Activated CD4-positive, CD25-positive, alpha-beta regulatory T cell treated with anti-CD3 and anti-CD28 coated beads, Interleukin-2, amount 50 U/mL, for 72 hours (primary cell): ENCODE data around the gene SRC.

ENCODE experiments used
- DNase-seq: peaks from one replicate; pipeline ENCODE4 v3.0.0; 2021

SRC gene

GRCh38 chr20:37416100-37416847 is 70.3 kb downstream of the SRC start:
- DNase-seq, result no peak

- DNase-seq, result no peak
Observed at GRCh38 chr20:37416848-37417616, 71.1 kb downstream of the SRC start.

- DNase-seq, result no peak
Observed at GRCh38 chr20:37417617-37418467, 71.9 kb downstream of the SRC start.

- no peak for DNase-seq
Observed at GRCh38 chr20:37418591-37419109, 72.7 kb downstream of the SRC start.

GRCh38 chr20:37419307-37419706 is 73.4 kb downstream of the SRC start:
- no peak for DNase-seq

GRCh38 chr20:37419774-37420542 is 74.0 kb downstream of the SRC start:
- no peak for DNase-seq

GRCh38 chr20:37420610-37421009 is 74.7 kb downstream of the SRC start:
- no peak for DNase-seq

- DNase-seq, result no peak
Observed at GRCh38 chr20:37421060-37421905, 75.3 kb downstream of the SRC start.

- DNase-seq, result no peak
Observed at GRCh38 chr20:37421988-37422387, 76.0 kb downstream of the SRC start.

GRCh38 chr20:37422791-37423286 is 76.9 kb downstream of the SRC start:
- DNase-seq, result no peak

GRCh38 chr20:37423545-37423944 is 77.6 kb downstream of the SRC start:
- DNase-seq, result no peak

GRCh38 chr20:37424062-37424851 is 78.3 kb downstream of the SRC start:
- DNase-seq, result no peak

GRCh38 chr20:37425103-37425625 is 79.2 kb downstream of the SRC start:
- DNase-seq, result no peak

- DNase-seq, result no peak
Observed at GRCh38 chr20:37426106-37426505, 80.2 kb downstream of the SRC start.

GRCh38 chr20:37426978-37427377 is 81.0 kb downstream of the SRC start:
- DNase-seq, result no peak

- no peak for DNase-seq
Observed at GRCh38 chr20:37430044-37430443, 84.1 kb downstream of the SRC start.

- DNase-seq, result no peak
Observed at GRCh38 chr20:37430778-37431460, 85.0 kb downstream of the SRC start.

GRCh38 chr20:37431786-37432185 is 85.8 kb downstream of the SRC start:
- DNase-seq, result no peak

- no peak for DNase-seq
Observed at GRCh38 chr20:37432606-37433005, 86.7 kb downstream of the SRC start.

GRCh38 chr20:37435607-37436006 is 89.7 kb downstream of the SRC start:
- DNase-seq, result no peak
